Endothelial cell of umbilical vein (primary cell): ENCODE data around the gene ZNF496. TPM values are rescaled to one million over a fixed set of nuclear protein-coding genes. Genes with fewer than 3 reads are reported as not detected.

Source experiments
- BruUV-seq: library from RNA; stranded (reverse); fragments of 400-500 nt; replicated peaks from 2 replicates; lab custom pipeline; 2021; lab: Mats Ljungman, UMichigan
- CTCF ChIA-PET: fragments of 300-600, 350-600 bp; sonication (Branson Sonifier 250); formaldehyde crosslinking; loops from one replicate; lab custom pipeline; 2021; ENCODE audit warnings: antibody characterized with exemption, inconsistent platforms; lab: Charles Lee
- POLR2A ChIA-PET: fragments of 300-600, 350-600 bp; sonication (Branson Sonifier 250); formaldehyde crosslinking; loops from one replicate; lab custom pipeline; 2021; ENCODE audit warnings: antibody characterized with exemption, inconsistent platforms; lab: Charles Lee
- DNase-seq: peaks from one replicate; pipeline ENCODE4 v3.0.0-alpha.2; 2011; ENCODE audit warnings: low read depth, low spot score
- FAIRE-seq: peaks from 2 replicates; lab custom pipeline; 2011; peaks lifted over from hg19 to GRCh38; lab: Jason Lieb, UNC
- H2AFZ ChIP-seq: 2 replicates; pipeline ENCODE4 v1.6.0; 2012; ENCODE audit warnings: low read depth, low read length, control low read depth, inconsistent platforms
- H3K27ac ChIP-seq: 2 replicates; pipeline ENCODE4 v1.5.1; 2011; ENCODE audit warnings: low read depth, mild to moderate bottlenecking, control low read depth, low read length, moderate library complexity; ENCODE audit not compliant: insufficient read depth
- H3K27me3 ChIP-seq, 2 experiments: 2 replicates each; pipeline versions ENCODE4 v1.6.0 to v1.6.1; 2011; ENCODE audit warnings: low read length in 2 of 2, mixed read lengths in 1 of 2; ENCODE audit not compliant: control insufficient read depth in 2 of 2, insufficient read depth in 2 of 2
- H3K36me3 ChIP-seq, 2 experiments: 2 replicates in 1 of 2; 3 replicates in 1 of 2; pipeline ENCODE4 v1.5.1; 2011; ENCODE audit warnings: low read length in 2 of 2, mild to moderate bottlenecking in 1 of 2, moderate library complexity in 1 of 2; ENCODE audit not compliant: control insufficient read depth in 2 of 2, insufficient read depth in 2 of 2; ENCODE audit errors: extremely low read depth in 1 of 2
- H3K4me1 ChIP-seq: 3 replicates; pipeline ENCODE4 v1.5.1; 2011; ENCODE audit warnings: mild to moderate bottlenecking, low read length; ENCODE audit not compliant: control insufficient read depth, insufficient read depth; ENCODE audit errors: extremely low read depth
- H3K4me2 ChIP-seq: 2 replicates; pipeline ENCODE4 v1.6.1; 2011; ENCODE audit warnings: low read length, control low read depth, mixed read lengths; ENCODE audit not compliant: insufficient read depth
- H3K4me3 ChIP-seq, 3 experiments: fragments of 200-600 bp in 1 of 3; sonication (generic), shearing (Covaris generic) in 1 of 3; replicated peaks in 1 of 3; 2 replicates each; pipeline ENCODE4 v1.5.1; 2011 to 2016; ENCODE audit warnings: control low read depth in 3 of 3, low read length in 3 of 3, mild to moderate bottlenecking in 2 of 3, inconsistent platforms in 1 of 3, low read depth in 1 of 3, moderate library complexity in 1 of 3; ENCODE audit not compliant: insufficient read depth in 1 of 3
- H3K79me2 ChIP-seq: 2 replicates; pipeline ENCODE4 v1.6.0; 2012; ENCODE audit warnings: low read length, inconsistent platforms; ENCODE audit not compliant: control insufficient read depth, insufficient read depth
- H3K9ac ChIP-seq: replicated peaks from 2 replicates; pipeline ENCODE3; 2011; ENCODE audit warnings: low read length, control low read depth; ENCODE audit not compliant: insufficient read depth; ENCODE audit errors: extremely low read depth
- H3K9me1 ChIP-seq: replicated peaks from 3 replicates; pipeline ENCODE4 v1.6.0; 2011; ENCODE audit warnings: mild to moderate bottlenecking, low read length; ENCODE audit not compliant: control insufficient read depth, insufficient read depth; ENCODE audit errors: extremely low read depth
- H3K9me3 ChIP-seq: replicated peaks from 2 replicates; pipeline ENCODE4 v1.5.1; 2012; ENCODE audit warnings: low read length, inconsistent platforms; ENCODE audit not compliant: control insufficient read depth, insufficient read depth
- H4K20me1 ChIP-seq: replicated peaks from 2 replicates; pipeline ENCODE3; 2011; ENCODE audit warnings: mild to moderate bottlenecking, low read length; ENCODE audit not compliant: control insufficient read depth, insufficient read depth; ENCODE audit errors: extremely low read depth
- EZH2 ChIP-seq: IDR thresholded peaks from 2 replicates; pipeline ENCODE4 v1.6.1; 2012; ENCODE audit warnings: borderline replicate concordance, low read depth, mild to moderate bottlenecking, moderate library complexity, low read length, inconsistent platforms; ENCODE audit not compliant: severe bottlenecking
- FOS ChIP-seq: IDR thresholded peaks from 2 replicates; pipeline ENCODE4 v1.6.1; 2011; ENCODE audit warnings: mild to moderate bottlenecking, low read length, moderate library complexity, borderline replicate concordance; ENCODE audit not compliant: insufficient read depth
- GATA2 ChIP-seq: IDR thresholded peaks from 2 replicates; pipeline ENCODE4 v1.7.0; 2011; ENCODE audit warnings: low read depth, mild to moderate bottlenecking, moderate library complexity, mixed read lengths, low read length; ENCODE audit not compliant: insufficient read length, insufficient read depth
- JUN ChIP-seq: IDR thresholded peaks from 2 replicates; pipeline ENCODE4 v1.6.1; 2011; ENCODE audit warnings: borderline replicate concordance, low read depth; ENCODE audit not compliant: insufficient read length, insufficient read depth
- MYC ChIP-seq: IDR thresholded peaks from one replicate; pipeline ENCODE4 v1.6.1; 2011; ENCODE audit warnings: mild to moderate bottlenecking, low read depth, low read length
- POLR2A ChIP-seq: IDR thresholded peaks from 2 replicates; pipeline ENCODE4 v1.6.1; 2012; ENCODE audit warnings: low read depth, mild to moderate bottlenecking, control low read depth, low read length
- POLR2AphosphoS5 ChIP-seq: IDR thresholded peaks from 2 replicates; pipeline ENCODE4 v1.6.1; 2012; ENCODE audit warnings: low read depth, mild to moderate bottlenecking, control low read depth, low read length, moderate library complexity; ENCODE audit not compliant: insufficient read depth
- dilution Hi-C: fragments of 300-500 bp; cut with MboI; formaldehyde crosslinking; loops from one replicate; pipeline ENCODE4 v1.15.0; 2019; ENCODE audit warnings: low sequenced_read_pairs; ENCODE audit not compliant: extremely low pct_ligation_motif_present
- intact Hi-C: fragments of 100-400 bp; cut with micrococcal nuclease; formaldehyde crosslinking; loops from one replicate; pipeline ENCODE4 v1.10.0; 2022
- polyA plus RNA-seq, 4 experiments: library from polyadenylated mRNA; depleted of rRNA in 3 of 4; stranded (reverse) in 3 of 4; unstranded in 1 of 4; fragments of >200 nt; gene quantifications; 2 replicates each; pipeline versions ENCODE4 v1.2.1 to v1.2.3, GENCODE V29; 2011 to 2012; ENCODE audit warnings: missing spikeins in 1 of 4
- total RNA-seq: library from RNA; stranded (reverse); gene quantifications from 2 replicates; pipeline ENCODE4 v1.2.3, GENCODE V29; 2021
- TF ChIP-seq, protein P1 (sequence below), 2 donors: IDR thresholded peaks; 1 replicate in 1 of 2; 2 replicates in 1 of 2; pipeline ENCODE4 v1.5.1; 2011; ENCODE audit warnings: low read length in 2 of 2, mild to moderate bottlenecking in 2 of 2, moderate library complexity in 2 of 2, control low read depth in 1 of 2, inconsistent platforms in 1 of 2, low read depth in 1 of 2; ENCODE audit not compliant: insufficient read depth in 1 of 2; ENCODE audit errors: extremely low read depth in 1 of 2
- TF ChIP-seq, protein P2 (sequence below): IDR thresholded peaks from 2 replicates; pipeline ENCODE4 v1.6.1; 2011; ENCODE audit not compliant: insufficient read depth, insufficient read length

Gene ZNF496
- total and polyA plus RNA-seq, 2 donors (not counting 3 experiments of a cell fraction or from before 2014, with no cell fraction given): 22.4 to 46.0 TPM

DNA sequence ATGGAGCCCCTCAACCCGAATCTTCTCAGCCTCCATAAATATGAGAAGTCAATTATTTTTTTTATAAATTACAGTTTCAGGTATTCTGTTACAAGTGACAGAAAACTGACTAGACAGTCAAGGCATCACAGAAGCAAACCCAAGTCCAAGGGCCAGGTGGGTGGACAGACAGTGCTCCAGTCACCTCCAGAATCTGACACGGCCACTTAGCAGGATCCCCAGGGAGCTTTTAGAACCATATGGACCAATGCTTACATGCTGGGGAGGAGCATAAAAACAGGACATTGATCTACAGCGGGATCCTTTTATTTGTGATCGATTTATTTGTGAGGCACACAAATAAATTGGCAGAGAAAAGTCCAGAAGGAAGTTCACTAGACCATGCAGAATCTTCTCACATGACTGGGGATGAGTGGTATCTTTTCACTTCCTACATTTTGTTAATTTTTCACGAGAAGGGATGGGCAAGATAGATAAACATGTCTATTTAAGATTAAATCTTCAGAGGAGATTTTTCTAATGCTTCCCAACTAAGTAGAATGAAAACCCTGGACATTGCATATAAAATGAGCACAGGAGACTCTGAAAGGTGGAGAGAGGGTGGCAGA lies 15.0 kb downstream of the ZNF496 start:
- POLR2A ChIA-PET: no interaction called here
- no peak for FAIRE-seq
- no TSS peak for BruUV-seq

More for the DNA sequence above, 15.0 kb downstream of the ZNF496 start:
- no peak for TF ChIP-seq MYC
- TF ChIP-seq POLR2A: no peak
- TF ChIP-seq JUN: no peak
- TF ChIP-seq GATA2: no peak
- TF ChIP-seq EZH2: no peak
- TF ChIP-seq, protein P1, sequence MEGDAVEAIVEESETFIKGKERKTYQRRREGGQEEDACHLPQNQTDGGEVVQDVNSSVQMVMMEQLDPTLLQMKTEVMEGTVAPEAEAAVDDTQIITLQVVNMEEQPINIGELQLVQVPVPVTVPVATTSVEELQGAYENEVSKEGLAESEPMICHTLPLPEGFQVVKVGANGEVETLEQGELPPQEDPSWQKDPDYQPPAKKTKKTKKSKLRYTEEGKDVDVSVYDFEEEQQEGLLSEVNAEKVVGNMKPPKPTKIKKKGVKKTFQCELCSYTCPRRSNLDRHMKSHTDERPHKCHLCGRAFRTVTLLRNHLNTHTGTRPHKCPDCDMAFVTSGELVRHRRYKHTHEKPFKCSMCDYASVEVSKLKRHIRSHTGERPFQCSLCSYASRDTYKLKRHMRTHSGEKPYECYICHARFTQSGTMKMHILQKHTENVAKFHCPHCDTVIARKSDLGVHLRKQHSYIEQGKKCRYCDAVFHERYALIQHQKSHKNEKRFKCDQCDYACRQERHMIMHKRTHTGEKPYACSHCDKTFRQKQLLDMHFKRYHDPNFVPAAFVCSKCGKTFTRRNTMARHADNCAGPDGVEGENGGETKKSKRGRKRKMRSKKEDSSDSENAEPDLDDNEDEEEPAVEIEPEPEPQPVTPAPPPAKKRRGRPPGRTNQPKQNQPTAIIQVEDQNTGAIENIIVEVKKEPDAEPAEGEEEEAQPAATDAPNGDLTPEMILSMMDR (IDR thresholded peaks at IDR 0.05; ENCODE audit: extremely low read depth in 1 of 2, insufficient read depth in 1 of 2, low read depth in 1 of 2, low read length in 2 of 2): no peak
- TF ChIP-seq, protein P2, sequence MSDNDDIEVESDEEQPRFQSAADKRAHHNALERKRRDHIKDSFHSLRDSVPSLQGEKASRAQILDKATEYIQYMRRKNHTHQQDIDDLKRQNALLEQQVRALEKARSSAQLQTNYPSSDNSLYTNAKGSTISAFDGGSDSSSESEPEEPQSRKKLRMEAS: no peak
- TF ChIP-seq POLR2AphosphoS5: no peak
- TF ChIP-seq FOS: no peak
- no peaks in the 10 kb centered on the region for H4K20me1 ChIP-seq
- no peak overlapping the region for H3K27ac ChIP-seq
- H3K9me3 ChIP-seq: no peaks in the 10 kb centered on the region
- no peaks in the 10 kb centered on the region for H3K27me3 ChIP-seq
- no peak overlapping the region for H3K9ac ChIP-seq
- H3K4me3 ChIP-seq: no peak overlapping the region
- no peaks in the 10 kb centered on the region for H3K9me1 ChIP-seq
- dilution Hi-C loops (no loop called here), intact Hi-C loops (no loop called here)
- CTCF ChIA-PET: interaction anchor here (1.0 kb wide), 1 partner anchor 10 kb away, joined by 3 read pairs; no protein-coding TSS in a partner anchor
- no peaks in the 10 kb centered on the region for H3K79me2 ChIP-seq
- H3K36me3 ChIP-seq: peaks cover 3 to 16% of the 10 kb centered on the region in 2 experiments
- DNase-seq: no peak
- H2AFZ ChIP-seq: no peak overlapping the region
- no peaks in the 10 kb centered on the region for H3K4me1 ChIP-seq
- no peak overlapping the region for H3K4me2 ChIP-seq
